Activated CD8-positive, alpha-beta memory T cell treated with anti-CD3 and anti-CD28 coated beads, Interleukin-2, amount 50 U/mL, for 24 hours (primary cell): ENCODE measurements around the gene NGF.

ENCODE experiments used
- DNase-seq: peaks from one replicate; pipeline ENCODE4 v3.0.0-alpha.2; 2020; ENCODE audit errors: extremely low read depth

Gene NGF

GRCh38 chr1:115238336-115239147 is 99.5 kb downstream of the NGF start:
- DNase-seq = no peak

GRCh38 chr1:115237507-115237906 is 100.5 kb downstream of the NGF start:
- DNase-seq = no peak

GRCh38 chr1:115237023-115237422 is 101.0 kb downstream of the NGF start:
- DNase-seq = no peak
